HEK293 (cell line): ENCODE data around the gene SPOCK3.

Source experiments
- CTCF ChIA-PET: fragments of 350-600 bp; formaldehyde crosslinking; extraction: SDS; loops from one replicate; lab custom pipeline; 2021; ENCODE audit warnings: antibody characterized with exemption; lab: Yijun Ruan, JAX
- POLR2A ChIA-PET: fragments of 300-600 bp; formaldehyde crosslinking; extraction: SDS; loops from one replicate; lab custom pipeline; 2020; ENCODE audit warnings: antibody characterized with exemption, inconsistent platforms; lab: Yijun Ruan, JAX
- H3K27ac ChIP-seq: fragments of 200-500 bp; sonication (Bioruptor generic); 2 replicates; pipeline ENCODE4 v1.5.1; 2014; ENCODE audit warnings: low read depth, low read length, control low read depth, inconsistent platforms; ENCODE audit errors: extremely low read depth
- H3K36me3 ChIP-seq, 2 experiments: fragments of 200-500 bp in 1 of 2; sonication (Bioruptor generic) in 1 of 2; 1 replicate in 1 of 2; 2 replicates in 1 of 2; pipeline ENCODE4 v1.5.1; 2014 to 2017; ENCODE audit warnings: inconsistent platforms in 2 of 2, low read length in 2 of 2; ENCODE audit not compliant: control insufficient read depth in 2 of 2, insufficient read depth in 1 of 2
- H3K4me1 ChIP-seq: fragments of 200-500 bp; sonication (Bioruptor generic); 2 replicates; pipeline ENCODE4 v1.5.1; 2014; ENCODE audit warnings: mild to moderate bottlenecking, low read length, inconsistent platforms; ENCODE audit not compliant: control insufficient read depth, insufficient read depth
- H3K4me3 ChIP-seq: 2 replicates; pipeline ENCODE4 v1.5.1; 2011; ENCODE audit warnings: low read depth, mild to moderate bottlenecking, control low read depth, low read length, moderate library complexity
- H3K9me3 ChIP-seq: fragments of 200-500 bp; sonication (Bioruptor generic); 2 replicates; pipeline ENCODE4 v1.5.1; 2014; ENCODE audit warnings: low read depth, low read length, inconsistent platforms; ENCODE audit not compliant: control insufficient read depth, insufficient read depth
- HOXC10 ChIP-seq: sonication (generic); formaldehyde crosslinking; IDR thresholded peaks from 2 replicates; pipeline ENCODE4 v1.8.1; 2023; ENCODE audit warnings: mild to moderate bottlenecking, missing genetic modification reagents
- PRDM2 ChIP-seq: fragments of 450-650 bp; formaldehyde crosslinking; IDR thresholded peaks from 2 replicates; pipeline ENCODE4 v1.5.1; 2016; ENCODE audit warnings: missing biosample characterization, missing genetic modification characterization, borderline replicate concordance
- PRDM4 ChIP-seq: fragments of 450-650 bp; formaldehyde crosslinking; IDR thresholded peaks from 2 replicates; pipeline ENCODE4 v1.5.1; 2017; ENCODE audit warnings: missing biosample characterization, missing genetic modification characterization
- SP7 ChIP-seq: fragments of 450-650 bp; formaldehyde crosslinking; IDR thresholded peaks from 2 replicates; pipeline ENCODE4 v1.5.1; 2016; ENCODE audit warnings: missing biosample characterization, missing genetic modification characterization
- ZBTB17 ChIP-seq: fragments of 450-650 bp; formaldehyde crosslinking; IDR thresholded peaks from 2 replicates; pipeline ENCODE4 v1.5.1; 2016; ENCODE audit warnings: missing biosample characterization, missing genetic modification characterization
- ZBTB49 ChIP-seq: fragments of 450-650 bp; formaldehyde crosslinking; IDR thresholded peaks from 2 replicates; pipeline ENCODE4 v1.5.1; 2016; ENCODE audit warnings: missing biosample characterization, missing genetic modification characterization, low read depth
- ZBTB7A ChIP-seq: fragments of 450-650 bp; formaldehyde crosslinking; IDR thresholded peaks from 2 replicates; pipeline ENCODE4 v1.5.1; 2016; ENCODE audit warnings: low read depth, missing biosample characterization, missing genetic modification characterization
- ZFP37 ChIP-seq: fragments of 450-650 bp; formaldehyde crosslinking; IDR thresholded peaks from 2 replicates; pipeline ENCODE4 v1.5.1; 2016; ENCODE audit warnings: missing biosample characterization, missing genetic modification characterization
- ZFP69B ChIP-seq: fragments of 450-650 bp; formaldehyde crosslinking; IDR thresholded peaks from 2 replicates; pipeline ENCODE4 v1.5.1; 2016; ENCODE audit warnings: missing biosample characterization, missing genetic modification characterization
- ZNF174 ChIP-seq: fragments of 450-650 bp; formaldehyde crosslinking; IDR thresholded peaks from 2 replicates; pipeline ENCODE4 v1.5.0; 2017; ENCODE audit warnings: missing biosample characterization, mild to moderate bottlenecking, missing genetic modification characterization
- ZNF184 ChIP-seq: fragments of 450-650 bp; IDR thresholded peaks from 2 replicates; pipeline ENCODE4 v1.5.1; 2018; ENCODE audit warnings: missing biosample characterization, mild to moderate bottlenecking, missing genetic modification characterization
- ZNF2 ChIP-seq: fragments of 450-650 bp; formaldehyde crosslinking; IDR thresholded peaks from 2 replicates; pipeline ENCODE4 v1.5.1; 2016; ENCODE audit warnings: missing biosample characterization, missing genetic modification characterization
- ZNF214 ChIP-seq: fragments of 450-650 bp; formaldehyde crosslinking; IDR thresholded peaks from 2 replicates; pipeline ENCODE4 v1.5.1; 2017; ENCODE audit warnings: missing biosample characterization, mild to moderate bottlenecking, missing genetic modification characterization, borderline replicate concordance
- ZNF37A ChIP-seq: fragments of 450-650 bp; IDR thresholded peaks from 2 replicates; pipeline ENCODE4 v1.5.1; 2018; ENCODE audit warnings: missing biosample characterization, missing genetic modification characterization
- ZNF433 ChIP-seq: fragments of 450-650 bp; formaldehyde crosslinking; IDR thresholded peaks from 2 replicates; pipeline ENCODE4 v1.5.1; 2016; ENCODE audit warnings: missing biosample characterization, missing genetic modification characterization, low read depth
- ZNF580 ChIP-seq: fragments of 450-650 bp; formaldehyde crosslinking; IDR thresholded peaks from 2 replicates; pipeline ENCODE4 v1.5.1; 2016; ENCODE audit warnings: missing biosample characterization, missing genetic modification characterization
- ZNF645 ChIP-seq: fragments of 450-650 bp; formaldehyde crosslinking; IDR thresholded peaks from 2 replicates; pipeline ENCODE4; 2016; ENCODE audit warnings: missing biosample characterization, missing genetic modification characterization
- ZNF658 ChIP-seq: fragments of 450-650 bp; formaldehyde crosslinking; IDR thresholded peaks from 2 replicates; pipeline ENCODE4; 2016; ENCODE audit warnings: missing biosample characterization, missing genetic modification characterization
- ZNF692 ChIP-seq: fragments of 450-650 bp; formaldehyde crosslinking; IDR thresholded peaks from 2 replicates; pipeline ENCODE4 v1.5.1; 2016; ENCODE audit warnings: missing biosample characterization, missing genetic modification characterization
- ZNF701 ChIP-seq: fragments of 450-650 bp; formaldehyde crosslinking; IDR thresholded peaks from 2 replicates; pipeline ENCODE4 v1.5.1; 2016; ENCODE audit warnings: missing biosample characterization, missing genetic modification characterization
- ZNF776 ChIP-seq: fragments of 450-650 bp; formaldehyde crosslinking; IDR thresholded peaks from 2 replicates; pipeline ENCODE4 v1.5.0; 2017; ENCODE audit warnings: missing biosample characterization, missing genetic modification characterization, borderline replicate concordance
- ZNF792 ChIP-seq: fragments of 450-650 bp; formaldehyde crosslinking; IDR thresholded peaks from 2 replicates; pipeline ENCODE4 v1.5.1; 2016; ENCODE audit warnings: missing biosample characterization, missing genetic modification characterization
- ZNF843 ChIP-seq: fragments of 450-650 bp; formaldehyde crosslinking; IDR thresholded peaks from 2 replicates; pipeline ENCODE4 v1.5.1; 2016; ENCODE audit warnings: missing biosample characterization, missing genetic modification characterization

The SPOCK3 gene

GRCh38 chr4:166733686-166734085 is 500.6 kb downstream of the SPOCK3 start:
- ChIA-PET CTCF (no interaction called here), POLR2A (no interaction called here)
- no peaks in the 10 kb centered on the region for H3K9me3 ChIP-seq
- TF ChIP-seq ZFP37 (tag by site-specific recombination): no peak
- TF ChIP-seq ZNF792 (tag by site-specific recombination): no peak
- TF ChIP-seq ZFP69B (tag by site-specific recombination): no peak
- no peak for TF ChIP-seq ZNF692
- TF ChIP-seq ZNF645 (tag by site-specific recombination): no peak
- TF ChIP-seq ZNF214 (tag by site-specific recombination): no peak
- no peak for TF ChIP-seq ZBTB7A (tag by site-specific recombination)
- no peak for TF ChIP-seq SP7
- TF ChIP-seq ZNF2 (tag by site-specific recombination): no peak
- TF ChIP-seq PRDM2 (tag by site-specific recombination): no peak
- TF ChIP-seq ZBTB49 (tag by site-specific recombination): no peak
- TF ChIP-seq ZNF37A (tag by site-specific recombination): no peak
- no peak for TF ChIP-seq ZNF843 (tag by site-specific recombination)
- TF ChIP-seq ZNF433: no peak
- TF ChIP-seq ZNF658: no peak
- TF ChIP-seq ZNF776 (tag by site-specific recombination): no peak
- H3K27ac ChIP-seq: no peak overlapping the region
- H3K36me3 ChIP-seq: no peaks in the 10 kb centered on the region
- no peak overlapping the region for H3K4me3 ChIP-seq
- no peaks in the 10 kb centered on the region for H3K4me1 ChIP-seq

- Histone ChIP-seq H3K4me1 (no peaks in the 10 kb centered on the region), H3K4me3 (no peak overlapping the region), H3K36me3 (no peaks in the 10 kb centered on the region), H3K9me3 (no peaks in the 10 kb centered on the region), H3K27ac (no peak overlapping the region)
- ChIA-PET POLR2A (no interaction called here), CTCF (no interaction called here)
- TF ChIP-seq ZNF701 (tag by site-specific recombination) (no peak), HOXC10 (CRISPR knock-in tag) (no peak), ZNF580 (tag by site-specific recombination) (no peak), ZNF184 (tag by site-specific recombination) (no peak), ZBTB17 (tag by site-specific recombination) (no peak), ZNF174 (no peak), PRDM4 (tag by site-specific recombination) (no peak)
Measured at GRCh38 chr4:166726832-166727231, 507.5 kb downstream of the SPOCK3 start.
